Suppressor macrophage treated with lipopolysaccharide for 1 hour (primary cell): ENCODE data around the gene ESPN.
"Not testable (repeated sequence)": the region's sequence is repeated elsewhere in the genome, so short reads cannot be mapped to it uniquely, and the experiment has no call there.

ENCODE experiments used
- DNase-seq, 3 donors: peaks; one replicate each; pipeline ENCODE4 v3.0.0-alpha.2; 2020 to 2022

ESPN gene

DNA sequence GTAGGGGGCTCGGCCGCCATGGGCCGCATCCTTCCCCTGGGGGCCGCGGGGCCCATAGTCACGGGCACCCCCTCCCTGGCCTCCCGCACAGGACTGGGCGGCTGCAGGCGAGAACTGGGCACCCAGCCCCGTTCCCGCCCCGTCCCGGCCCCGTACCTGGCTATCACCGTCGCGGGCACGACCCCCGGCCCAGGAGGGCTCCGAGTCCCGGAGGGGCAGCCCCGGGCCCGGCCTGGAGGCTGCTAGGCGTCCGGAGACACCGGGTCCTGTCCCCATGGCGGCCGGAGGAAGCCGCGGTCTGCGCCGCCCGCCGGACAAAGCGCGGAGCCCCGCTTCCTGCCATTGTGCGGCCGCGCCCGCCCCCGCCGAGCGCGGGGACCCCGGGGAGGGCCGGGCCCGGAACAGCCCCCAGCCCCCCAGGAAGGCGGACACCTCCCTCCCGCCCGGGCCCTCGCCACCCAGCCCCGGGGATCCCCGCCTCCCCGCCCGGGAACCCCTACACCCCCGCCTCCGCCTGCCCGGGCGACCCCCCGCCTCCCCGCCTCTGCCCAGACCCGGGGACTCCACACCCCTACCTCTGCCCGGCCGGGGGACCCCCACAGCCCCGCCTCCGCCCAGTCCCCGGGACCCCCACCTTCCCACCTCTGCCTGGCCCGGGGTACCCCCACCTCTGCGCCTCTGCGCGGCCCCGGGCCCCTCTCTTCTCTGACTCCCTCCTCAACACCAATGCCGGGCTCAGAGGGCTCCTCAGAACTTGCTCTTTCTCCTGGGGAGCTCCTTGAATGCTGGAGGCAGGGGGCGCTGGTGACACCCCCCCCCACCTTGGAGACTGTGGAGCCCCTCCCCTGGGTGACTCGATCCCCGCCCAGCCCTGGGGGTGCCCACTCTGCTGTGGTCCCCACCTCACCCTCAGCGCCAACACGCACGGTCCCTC lies 60.9 kb downstream of the ESPN start:
- no peak for DNase-seq

DNA sequence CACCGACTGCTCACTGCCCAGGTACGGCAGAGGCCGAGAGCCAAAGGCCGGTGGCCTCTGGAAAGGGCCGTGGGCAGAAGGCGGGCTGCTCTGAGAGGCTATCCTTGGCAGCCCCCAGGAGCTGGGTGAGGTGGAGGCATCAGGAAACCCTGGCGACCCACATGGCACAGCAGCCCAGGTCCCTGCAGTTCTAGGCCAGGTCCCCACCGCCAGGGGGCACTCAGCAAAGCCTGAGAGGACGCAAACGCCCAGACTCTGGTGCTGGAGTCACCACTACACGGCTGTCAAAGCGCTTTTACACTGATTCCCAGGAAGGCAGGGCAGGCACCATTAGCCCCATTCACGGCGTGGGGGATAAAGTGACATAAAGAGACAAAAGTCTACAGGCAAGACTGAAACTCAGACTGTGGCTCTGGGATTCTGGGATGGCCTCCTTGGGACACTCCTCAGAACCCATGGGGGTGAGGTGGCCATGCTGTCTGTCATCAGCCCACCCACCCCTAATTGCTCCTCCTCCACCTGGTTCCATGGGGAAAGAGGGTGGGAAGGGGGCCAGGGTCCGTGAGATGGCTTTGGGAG lies 61.9 kb downstream of the ESPN start:
- peak; percentile 84 to 96 (median 94) for DNase-seq

DNA sequence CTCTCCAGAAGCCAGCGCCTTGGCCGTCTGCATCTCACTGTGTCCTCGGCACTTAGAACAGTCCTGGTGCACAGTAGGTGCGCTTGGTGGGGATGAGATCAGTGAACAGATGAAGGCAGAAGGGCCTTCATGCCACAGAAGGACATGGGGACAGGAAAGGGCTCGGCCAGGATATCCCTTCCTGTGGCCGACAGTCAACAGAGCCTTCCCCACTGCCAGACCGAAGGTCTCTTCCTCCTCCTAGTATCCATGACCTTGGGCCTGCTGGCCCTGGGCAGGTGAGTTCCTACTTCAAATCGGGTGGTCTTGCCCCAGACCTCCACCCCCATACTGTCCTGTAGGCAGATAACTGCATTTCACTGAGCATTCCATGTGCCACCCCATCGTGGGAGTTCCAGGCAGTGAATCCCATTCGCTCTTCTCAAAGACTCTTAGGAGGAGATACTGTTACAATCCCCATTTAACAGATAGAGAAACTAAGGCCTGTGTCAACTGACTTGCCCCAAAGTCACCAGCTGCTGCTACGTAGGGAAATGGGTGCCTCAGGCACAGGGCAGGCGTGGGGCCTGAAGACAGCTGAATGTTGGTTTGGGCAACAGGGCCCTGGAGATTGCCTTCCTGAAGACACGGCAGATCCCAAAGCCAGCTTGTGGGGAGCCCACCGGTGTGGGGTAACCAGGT lies 63.4 kb downstream of the ESPN start:
- no peak for DNase-seq

DNA sequence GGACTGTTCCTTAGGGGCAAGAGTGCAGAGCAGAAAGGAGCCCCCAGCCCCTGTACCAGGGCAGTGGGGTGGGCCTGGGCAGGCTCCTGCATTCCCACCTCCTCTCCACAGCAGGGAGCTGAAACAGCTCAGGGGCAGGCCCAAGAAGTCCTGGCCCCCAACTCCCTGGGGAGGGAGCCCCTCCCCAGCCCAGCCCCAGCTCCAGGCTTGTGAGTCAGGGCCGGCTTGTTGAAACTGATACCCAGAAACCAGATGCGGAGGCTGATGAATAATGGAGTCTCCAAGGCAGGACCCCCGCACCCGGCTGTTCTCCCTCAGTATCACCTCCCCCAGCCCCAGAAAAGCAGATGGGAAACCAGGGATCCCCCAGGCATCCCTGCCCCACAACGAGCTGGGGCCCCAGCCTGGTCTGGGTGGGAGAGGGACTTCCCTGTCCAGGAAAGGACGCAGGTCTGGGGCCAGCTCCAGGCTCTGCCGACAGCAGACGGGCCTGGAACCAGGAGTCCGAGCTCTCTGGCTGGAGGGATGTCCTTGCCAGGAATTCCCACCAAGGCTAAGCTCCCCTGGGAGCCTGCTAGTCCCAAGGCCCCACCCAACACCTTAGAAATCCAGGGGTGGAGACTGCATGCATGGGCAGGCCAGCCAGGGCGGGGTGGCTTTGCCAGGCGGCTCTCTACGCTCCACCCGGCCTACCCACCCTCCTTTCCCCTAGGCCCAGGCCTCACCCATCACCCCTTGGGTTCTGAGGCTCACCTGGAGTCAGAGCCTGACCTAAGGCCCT lies 64.2 kb downstream of the ESPN start:
- DNase-seq: no peak

DNA sequence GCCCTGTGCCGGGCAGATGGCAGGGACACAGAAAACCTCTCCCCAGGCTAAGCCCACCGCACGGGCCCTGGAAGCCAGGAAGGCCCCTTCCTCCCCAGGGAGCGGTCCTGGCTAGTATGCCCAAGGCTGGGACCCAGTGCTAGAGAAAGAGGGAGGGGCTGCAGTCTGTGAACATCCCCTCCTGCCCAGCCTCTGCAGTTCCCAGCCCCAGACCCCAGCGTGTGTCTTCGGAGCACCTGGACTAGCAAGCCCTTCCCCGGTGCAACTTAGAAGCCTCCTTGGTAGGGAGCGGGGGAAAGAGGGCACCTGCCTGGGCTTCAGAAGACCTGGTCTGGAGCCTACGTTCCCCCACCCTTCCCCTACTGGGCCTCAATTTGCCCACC lies 64.8 kb downstream of the ESPN start:
- DNase-seq: no peak

- peak; percentile 78 to 89 (median 82) for DNase-seq
These were observed 65.2 kb downstream of the ESPN start for GRCh38 chr1:6489799-6490180.

- peak in 2 of 3 donors; percentile 18 to 38 for DNase-seq
These were observed 65.9 kb downstream of the ESPN start for GRCh38 chr1:6490181-6491080.

- DNase-seq: no peak
These were observed 66.5 kb downstream of the ESPN start for GRCh38 chr1:6491081-6491449.

DNA sequence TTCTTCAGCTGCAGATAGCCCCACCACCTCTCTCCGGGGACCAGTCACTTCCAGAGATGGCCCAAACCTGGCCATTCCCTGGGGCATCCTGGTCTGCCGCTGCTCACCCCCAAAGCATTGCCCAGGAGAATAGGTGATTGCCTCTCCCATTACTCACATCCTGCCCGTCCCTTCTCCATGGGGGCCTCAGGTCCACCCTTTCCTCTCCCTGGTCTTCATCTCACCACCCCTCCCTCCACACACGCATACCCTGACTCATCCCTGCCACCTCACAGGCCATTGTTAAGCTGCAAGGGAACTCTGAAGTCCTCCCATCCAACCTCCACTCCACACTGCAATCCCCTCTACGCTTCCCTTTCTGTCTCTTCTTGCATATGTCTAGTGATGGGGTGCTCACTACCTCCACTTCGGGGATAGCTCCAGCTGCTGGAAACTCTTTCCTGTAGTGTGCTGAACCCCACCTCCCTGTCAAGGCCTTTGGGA lies 66.9 kb downstream of the ESPN start, which contains the start of gene PLEKHG5:
Gene PLEKHG5 (minus strand): TSS at position 188 of the 483 bp plus-strand sequence. CDS start 14,096 bp downstream, outside the sequence.
- DNase-seq: no peak

DNA sequence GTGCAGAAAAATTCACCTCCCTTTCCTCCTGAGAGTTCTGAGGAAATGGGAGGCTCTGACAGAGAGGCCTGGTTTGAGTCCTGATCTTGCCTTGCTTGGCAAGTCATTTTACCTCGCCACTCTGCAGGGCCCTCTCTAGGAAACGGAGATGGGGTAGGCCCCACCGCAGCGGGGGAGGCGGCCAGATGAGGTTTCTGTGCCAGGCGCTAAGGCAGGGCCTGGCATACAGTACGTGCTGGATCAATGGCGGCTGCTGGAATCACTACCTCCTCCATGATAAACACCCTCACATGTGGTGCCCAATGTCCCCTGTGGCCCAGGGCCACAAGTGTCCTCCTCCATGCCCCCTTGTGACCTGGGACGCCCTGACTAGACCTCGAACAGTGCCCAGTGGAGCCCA lies 67.4 kb downstream of the ESPN start:
- DNase-seq: no peak

DNA sequence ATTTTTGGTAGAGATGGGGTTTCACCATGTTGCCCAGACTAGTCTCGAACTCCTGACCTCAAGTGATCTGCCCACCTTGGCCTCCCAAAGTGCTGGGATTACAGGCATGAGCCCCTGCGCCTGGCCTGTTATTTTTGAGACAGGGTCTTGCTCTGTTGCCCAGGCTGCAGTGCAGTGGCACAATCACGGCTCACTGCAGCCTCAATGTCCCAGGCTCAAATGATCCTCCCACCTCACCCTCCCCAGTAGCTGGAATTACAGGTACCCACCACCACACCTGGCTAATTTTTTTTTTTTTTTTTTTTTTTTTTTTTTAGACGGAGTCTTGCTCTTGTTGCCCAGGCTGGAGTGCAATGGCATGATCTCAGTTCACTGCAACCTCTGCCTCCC lies 69.3 kb downstream of the ESPN start:
- DNase-seq: not testable (repeated sequence)

DNA sequence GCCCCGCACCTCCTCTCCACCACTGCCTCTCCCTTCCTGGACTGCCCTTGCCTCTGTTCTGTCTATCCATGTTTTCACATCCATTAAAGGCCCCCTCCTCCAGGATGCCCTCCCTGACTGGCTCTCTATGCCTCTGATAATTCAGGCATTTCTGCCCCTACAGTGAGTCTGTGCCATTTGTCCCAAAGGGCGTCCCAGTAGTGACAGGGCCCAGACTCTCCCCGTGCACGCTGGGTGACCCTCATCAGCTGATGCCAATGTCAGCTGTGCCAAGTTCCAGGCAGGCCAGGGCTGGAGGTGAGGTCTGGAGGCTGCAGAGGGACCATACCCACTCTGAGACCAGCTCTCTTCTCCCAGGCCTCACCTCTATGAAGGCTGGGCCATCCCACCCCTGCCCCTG lies 70.1 kb downstream of the ESPN start:
- DNase-seq: no peak

GRCh38 chr1:6495041-6495441 lies 70.5 kb downstream of the ESPN start:
- DNase-seq: no peak

DNA sequence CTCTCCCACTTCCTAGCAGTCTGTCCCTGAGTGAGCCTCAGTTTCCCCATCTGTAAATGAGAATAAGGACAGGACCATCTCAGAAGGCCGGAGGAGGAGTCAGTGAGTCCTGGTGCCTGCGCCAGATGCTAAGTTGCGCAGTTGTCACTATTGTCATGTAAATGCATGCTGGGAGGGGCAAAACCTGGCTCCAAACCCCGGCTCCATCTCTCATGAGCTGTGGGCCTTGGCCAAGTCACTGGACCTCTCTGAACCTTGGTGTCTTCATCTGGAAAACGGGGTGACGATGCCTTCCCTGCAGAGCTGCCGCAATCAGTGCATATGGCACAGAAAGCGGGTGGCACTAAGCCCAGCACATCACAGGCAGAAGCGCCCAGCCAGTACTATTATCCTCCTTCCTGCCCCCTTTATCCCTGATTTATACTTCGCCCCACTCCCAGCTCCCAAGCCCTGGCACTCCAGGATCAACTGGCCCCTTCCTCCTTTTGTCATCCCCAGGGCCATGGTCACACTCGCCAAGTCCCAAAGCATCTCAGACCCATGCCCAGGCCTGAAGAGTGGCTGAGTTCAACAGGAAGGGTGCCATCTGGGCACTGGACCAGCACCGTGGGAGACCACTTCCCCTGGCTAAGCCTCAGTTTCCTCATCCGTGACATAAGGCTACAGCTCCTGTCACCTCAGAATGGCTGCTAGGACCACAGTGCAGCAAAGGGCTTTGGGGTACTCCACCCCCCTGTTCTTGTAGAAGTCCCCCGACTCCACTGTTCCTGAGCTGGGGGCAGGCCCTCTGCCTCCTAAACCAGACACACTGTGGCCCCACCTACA lies 71.2 kb downstream of the ESPN start:
- no peak for DNase-seq

DNA sequence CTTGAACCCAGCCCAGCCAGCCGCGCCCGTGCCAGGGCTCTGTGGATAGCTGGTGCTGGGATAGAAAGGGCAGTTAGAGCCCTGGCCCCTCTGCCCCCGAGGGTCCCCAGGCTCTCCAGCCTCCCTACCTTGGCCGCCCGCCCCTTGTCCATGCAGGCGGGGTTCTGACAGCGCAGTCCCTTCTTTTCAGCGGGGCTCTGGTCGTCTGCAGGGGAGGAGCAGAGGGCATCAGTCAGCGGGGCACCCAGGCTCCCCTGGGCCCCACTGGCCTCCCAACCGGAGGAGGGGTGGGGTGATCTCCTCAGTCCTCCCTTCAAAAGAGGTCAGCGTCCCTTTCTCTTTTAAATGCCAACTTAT lies 71.8 kb downstream of the ESPN start:
- DNase-seq: no peak

GRCh38 chr1:6496890-6497214 lies 72.3 kb downstream of the ESPN start:
- no peak for DNase-seq

GRCh38 chr1:6497215-6497866 lies 72.8 kb downstream of the ESPN start:
- peak in 1 of 3 donors; percentile 36 for DNase-seq

- no peak for DNase-seq
These were observed 73.4 kb downstream of the ESPN start for GRCh38 chr1:6497867-6498575.

DNA sequence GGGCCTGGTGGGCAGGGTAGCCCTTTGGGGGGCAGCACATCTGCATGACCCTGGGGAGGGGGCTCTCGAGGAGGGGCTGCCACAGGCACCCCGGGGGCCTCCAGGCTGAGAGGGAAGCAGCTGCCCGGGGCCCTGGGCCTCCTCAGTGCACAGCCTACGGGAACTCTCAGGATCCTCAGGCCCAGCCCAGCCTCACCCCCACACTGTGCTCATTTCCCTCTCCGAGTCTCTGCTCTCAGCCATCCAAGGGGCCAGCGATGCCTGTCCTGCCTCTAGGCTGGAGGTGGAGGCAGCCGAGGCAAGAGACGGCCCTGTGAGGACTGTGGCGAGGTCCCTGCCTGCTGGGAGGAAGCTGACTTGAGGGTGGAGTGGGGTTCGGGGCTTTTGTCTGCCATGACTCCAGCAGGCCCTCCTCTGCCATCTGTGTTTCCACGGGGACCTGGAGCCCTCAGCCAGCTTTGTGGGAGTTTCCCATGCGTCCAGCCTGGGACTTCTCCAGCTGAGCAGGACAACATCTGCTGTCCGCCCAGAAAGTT lies 74.1 kb downstream of the ESPN start:
- DNase-seq: peak in 1 of 3 donors; percentile 25

DNA sequence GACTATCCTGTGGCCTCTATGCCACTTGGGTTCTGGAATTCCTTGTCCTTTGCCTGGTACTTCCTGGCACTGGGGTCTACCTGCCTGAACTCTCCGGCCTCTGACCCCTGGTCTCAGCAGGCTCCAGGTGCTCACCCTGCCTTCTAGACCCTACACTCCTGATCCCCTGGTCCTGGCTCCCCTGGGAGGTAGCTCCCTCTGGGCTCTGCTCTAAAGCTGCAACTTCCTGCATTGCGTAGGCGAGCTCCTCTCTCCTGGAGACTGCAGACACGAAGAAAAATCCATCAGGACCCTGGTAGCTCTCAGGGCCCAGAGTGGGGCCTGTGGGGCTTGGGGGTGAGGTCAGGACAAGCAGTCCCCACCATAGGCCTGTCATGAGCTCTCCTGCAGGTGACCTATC lies 74.7 kb downstream of the ESPN start:
- DNase-seq: no peak
